GM18508 (cell line): Measurements from ENCODE around the gene GMEB2.

ENCODE experiments used
- ATAC-seq: cut with Tn5 transposase; IDR thresholded peaks from one replicate; pipeline ENCODE4 v1.9.1; 2021; ENCODE audit warnings: moderate number of reproducible peaks; ENCODE audit not compliant: insufficient read depth, unreplicated experiment

GMEB2 gene

GRCh38 chr20:63538204-63539091, 88.5 kb downstream of the GMEB2 start:
- no peak for ATAC-seq
